Fibroblast of lung (primary cell): ENCODE data around the gene ARHGEF4. TPM values are rescaled to one million over a fixed set of nuclear protein-coding genes. Genes with fewer than 3 reads are reported as not detected.

ENCODE experiments used
- DNase-seq, 2 donors: peaks; one replicate each; pipeline versions ENCODE4 v3.0.0 to v3.0.0-alpha.2; 2010; ENCODE audit warnings: low read depth in 2 of 2
- H2AFZ ChIP-seq: 2 replicates; pipeline ENCODE4 v1.5.1; 2012; ENCODE audit warnings: low read length, control low read depth, inconsistent platforms
- H3K27ac ChIP-seq: 2 replicates; pipeline ENCODE4 v1.5.1; 2011; ENCODE audit warnings: low read length, control low read depth; ENCODE audit not compliant: insufficient read depth
- H3K27me3 ChIP-seq: 2 replicates; pipeline ENCODE4 v1.5.1; 2011; ENCODE audit warnings: mild to moderate bottlenecking, low read length; ENCODE audit not compliant: control insufficient read depth, insufficient read depth
- H3K36me3 ChIP-seq: 2 replicates; pipeline ENCODE4 v1.5.1; 2011; ENCODE audit warnings: low read length; ENCODE audit not compliant: control insufficient read depth, insufficient read depth
- H3K4me1 ChIP-seq: 2 replicates; pipeline ENCODE4 v1.5.1; 2011; ENCODE audit warnings: low read length; ENCODE audit not compliant: control insufficient read depth, insufficient read depth; ENCODE audit errors: extremely low read depth
- H3K4me2 ChIP-seq: 2 replicates; pipeline ENCODE4 v1.5.1; 2011; ENCODE audit warnings: low read length, control low read depth; ENCODE audit not compliant: insufficient read depth; ENCODE audit errors: extremely low read depth
- H3K4me3 ChIP-seq, 4 experiments: fragments of 200-600 bp in 1 of 4; sonication (generic) in 1 of 4; replicated peaks in 1 of 4; 2 replicates each; pipeline ENCODE4 v1.5.1; 2011 to 2016; ENCODE audit warnings: low read length in 4 of 4, low read depth in 3 of 4, mild to moderate bottlenecking in 3 of 4, control low read depth in 2 of 4, inconsistent platforms in 1 of 4, mixed read lengths in 1 of 4; ENCODE audit not compliant: insufficient read depth in 1 of 4; ENCODE audit errors: control extremely low read depth in 1 of 4
- H3K79me2 ChIP-seq: 2 replicates; pipeline ENCODE4 v1.5.1; 2012; ENCODE audit warnings: mild to moderate bottlenecking, low read length, inconsistent platforms; ENCODE audit not compliant: control insufficient read depth, insufficient read depth
- H3K9ac ChIP-seq: 2 replicates; pipeline ENCODE4 v1.5.1; 2011; ENCODE audit warnings: mild to moderate bottlenecking, low read length, control low read depth; ENCODE audit not compliant: insufficient read depth
- H3K9me3 ChIP-seq: 2 replicates; pipeline ENCODE4 v1.5.1; 2012; ENCODE audit warnings: low read depth, low read length; ENCODE audit not compliant: control insufficient read depth, insufficient read depth
- H4K20me1 ChIP-seq: 2 replicates; pipeline ENCODE4 v1.5.1; 2011; ENCODE audit warnings: low read length; ENCODE audit not compliant: control insufficient read depth, insufficient read depth; ENCODE audit errors: extremely low read depth
- EZH2 ChIP-seq: IDR thresholded peaks from 2 replicates; pipeline ENCODE4 v1.5.1; 2012; ENCODE audit warnings: low read length, control low read depth, mild to moderate bottlenecking; ENCODE audit errors: missing control alignments
- polyA plus RNA-seq, 2 donors: library from polyadenylated mRNA; depleted of rRNA in 1 of 2; stranded (reverse) in 1 of 2; unstranded in 1 of 2; fragments of >200 nt; gene quantifications; 2 replicates each; pipeline ENCODE4 v1.2.1, GENCODE V29; 2011 to 2012; ENCODE audit warnings: missing spikeins in 1 of 2
- total RNA-seq: library from RNA; depleted of rRNA; stranded (reverse); fragments of >200 nt; gene quantifications from 2 replicates; pipeline ENCODE4 v1.2.1, GENCODE V29; 2014
- TF ChIP-seq, protein P1 (sequence below), 2 donors: IDR thresholded peaks in 1 of 2; conservative IDR thresholded peaks in 1 of 2; 1 replicate in 1 of 2; 2 replicates in 1 of 2; pipeline ENCODE4 v1.5.1; 2011 to 2012; ENCODE audit warnings: low read length in 2 of 2, control low read depth in 1 of 2, inconsistent platforms in 1 of 2, low read depth in 1 of 2, mild to moderate bottlenecking in 1 of 2

The ARHGEF4 gene
- total and polyA plus RNA-seq, 2 donors (not counting 1 experiment from before 2014, with no cell fraction given), result 0.05 to 0.83 TPM

DNA sequence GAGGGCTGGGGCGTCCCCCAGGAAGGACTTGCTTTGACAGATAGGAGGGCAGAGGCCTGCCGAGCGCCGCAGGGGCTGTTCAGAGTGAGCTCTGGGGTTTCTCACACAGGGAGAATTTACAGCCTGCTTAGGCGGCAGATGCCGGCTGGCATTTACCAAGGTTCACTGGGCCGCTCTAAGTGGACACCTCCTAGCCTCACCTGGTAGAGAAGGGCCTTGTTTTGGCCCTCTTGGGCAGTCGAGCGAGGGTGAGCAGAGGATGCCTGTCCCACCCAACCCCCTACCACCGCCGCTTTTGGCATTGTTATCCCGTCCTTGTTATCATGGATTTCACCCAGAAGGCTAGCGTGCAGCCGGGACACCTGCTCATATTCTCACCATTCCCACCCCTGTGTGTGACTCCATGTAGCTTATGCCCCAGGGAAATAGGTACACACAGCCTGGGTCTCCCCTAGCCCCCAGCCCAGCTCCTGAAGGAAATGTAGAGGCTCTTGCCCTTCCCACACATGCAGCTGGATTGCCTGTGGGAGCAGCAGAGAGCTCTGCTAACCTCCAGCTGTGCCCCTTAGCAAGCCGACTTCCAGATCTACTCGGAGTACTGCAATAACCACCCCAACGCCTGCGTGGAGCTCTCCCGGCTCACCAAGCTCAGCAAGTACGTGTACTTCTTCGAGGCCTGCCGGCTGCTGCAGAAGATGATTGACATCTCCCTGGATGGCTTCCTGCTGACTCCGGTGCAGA is 204.1 kb downstream of the ARHGEF4 start:
- H3K27ac ChIP-seq, result no peak overlapping the region
- H3K27me3 ChIP-seq, result peaks cover 3% of the 10 kb centered on the region
- no peak overlapping the region for H2AFZ ChIP-seq
- no peaks in the 10 kb centered on the region for H3K36me3 ChIP-seq
- H4K20me1 ChIP-seq, result no peaks in the 10 kb centered on the region
- no peaks in the 10 kb centered on the region for H3K9me3 ChIP-seq
- TF ChIP-seq, protein P1, sequence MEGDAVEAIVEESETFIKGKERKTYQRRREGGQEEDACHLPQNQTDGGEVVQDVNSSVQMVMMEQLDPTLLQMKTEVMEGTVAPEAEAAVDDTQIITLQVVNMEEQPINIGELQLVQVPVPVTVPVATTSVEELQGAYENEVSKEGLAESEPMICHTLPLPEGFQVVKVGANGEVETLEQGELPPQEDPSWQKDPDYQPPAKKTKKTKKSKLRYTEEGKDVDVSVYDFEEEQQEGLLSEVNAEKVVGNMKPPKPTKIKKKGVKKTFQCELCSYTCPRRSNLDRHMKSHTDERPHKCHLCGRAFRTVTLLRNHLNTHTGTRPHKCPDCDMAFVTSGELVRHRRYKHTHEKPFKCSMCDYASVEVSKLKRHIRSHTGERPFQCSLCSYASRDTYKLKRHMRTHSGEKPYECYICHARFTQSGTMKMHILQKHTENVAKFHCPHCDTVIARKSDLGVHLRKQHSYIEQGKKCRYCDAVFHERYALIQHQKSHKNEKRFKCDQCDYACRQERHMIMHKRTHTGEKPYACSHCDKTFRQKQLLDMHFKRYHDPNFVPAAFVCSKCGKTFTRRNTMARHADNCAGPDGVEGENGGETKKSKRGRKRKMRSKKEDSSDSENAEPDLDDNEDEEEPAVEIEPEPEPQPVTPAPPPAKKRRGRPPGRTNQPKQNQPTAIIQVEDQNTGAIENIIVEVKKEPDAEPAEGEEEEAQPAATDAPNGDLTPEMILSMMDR (conservative IDR thresholded peaks at IDR 0.05 in 1 of 2, IDR thresholded peaks at IDR 0.05 in 1 of 2; ENCODE audit: low read depth in 1 of 2, low read length in 2 of 2), result peak; percentile 11 to 45
- TF ChIP-seq EZH2, result no peak
- no peak overlapping the region for H3K9ac ChIP-seq
- no peak overlapping the region for H3K4me2 ChIP-seq
- peak in 1 of 2 donors; percentile 37 for DNase-seq
- no peaks in the 10 kb centered on the region for H3K79me2 ChIP-seq
- no peak overlapping the region for H3K4me3 ChIP-seq
- H3K4me1 ChIP-seq, result no peaks in the 10 kb centered on the region

DNA sequence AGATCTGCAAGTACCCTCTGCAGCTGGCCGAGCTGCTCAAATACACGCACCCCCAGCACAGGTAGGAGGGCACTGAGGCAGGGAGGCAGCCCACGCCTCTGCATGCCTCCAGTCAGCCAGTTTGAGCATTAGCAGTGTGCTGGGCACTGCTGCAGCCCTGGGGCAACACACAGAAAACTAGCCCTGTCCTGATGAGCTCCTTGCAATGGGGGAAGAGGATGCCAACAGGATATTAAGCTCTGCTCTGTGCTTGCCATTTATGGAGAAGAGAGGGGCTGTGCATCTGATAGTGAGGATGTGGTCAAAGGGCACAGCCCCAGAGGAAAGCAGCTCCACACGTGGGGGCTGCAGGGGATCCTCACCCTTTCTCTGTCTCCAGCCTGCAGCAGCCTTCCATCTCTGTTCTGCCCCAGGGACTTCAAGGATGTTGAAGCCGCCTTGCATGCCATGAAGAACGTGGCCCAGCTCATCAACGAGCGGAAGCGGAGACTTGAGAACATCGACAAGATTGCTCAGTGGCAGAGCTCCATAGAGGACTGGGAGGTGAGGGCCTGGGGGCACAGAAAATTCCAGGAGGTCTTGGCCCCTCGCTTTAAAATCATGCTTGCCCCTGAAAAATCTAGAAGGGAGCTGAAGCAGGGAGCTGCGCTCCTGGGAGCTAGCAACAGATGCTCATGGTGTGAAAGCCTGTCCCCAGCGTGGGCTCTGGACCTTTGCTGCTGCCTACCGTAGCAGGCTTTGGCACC is 204.9 kb downstream of the ARHGEF4 start:
- TF ChIP-seq, protein P1 (conservative IDR thresholded peaks at IDR 0.05 in 1 of 2, IDR thresholded peaks at IDR 0.05 in 1 of 2; ENCODE audit: low read depth in 1 of 2, low read length in 2 of 2), result no peak
- no peak for TF ChIP-seq EZH2
- no peak overlapping the region for H2AFZ ChIP-seq
- no peak overlapping the region for H3K4me3 ChIP-seq
- no peaks in the 10 kb centered on the region for H3K9me3 ChIP-seq
- H3K27ac ChIP-seq, result no peak overlapping the region
- no peaks in the 10 kb centered on the region for H3K36me3 ChIP-seq
- no peaks in the 10 kb centered on the region for H3K79me2 ChIP-seq
- no peak overlapping the region for H3K9ac ChIP-seq
- no peaks in the 10 kb centered on the region for H4K20me1 ChIP-seq
- peaks cover 2% of the 10 kb centered on the region for H3K27me3 ChIP-seq
- H3K4me2 ChIP-seq, result no peak overlapping the region
- H3K4me1 ChIP-seq, result no peaks in the 10 kb centered on the region
- DNase-seq, result no peak

DNA sequence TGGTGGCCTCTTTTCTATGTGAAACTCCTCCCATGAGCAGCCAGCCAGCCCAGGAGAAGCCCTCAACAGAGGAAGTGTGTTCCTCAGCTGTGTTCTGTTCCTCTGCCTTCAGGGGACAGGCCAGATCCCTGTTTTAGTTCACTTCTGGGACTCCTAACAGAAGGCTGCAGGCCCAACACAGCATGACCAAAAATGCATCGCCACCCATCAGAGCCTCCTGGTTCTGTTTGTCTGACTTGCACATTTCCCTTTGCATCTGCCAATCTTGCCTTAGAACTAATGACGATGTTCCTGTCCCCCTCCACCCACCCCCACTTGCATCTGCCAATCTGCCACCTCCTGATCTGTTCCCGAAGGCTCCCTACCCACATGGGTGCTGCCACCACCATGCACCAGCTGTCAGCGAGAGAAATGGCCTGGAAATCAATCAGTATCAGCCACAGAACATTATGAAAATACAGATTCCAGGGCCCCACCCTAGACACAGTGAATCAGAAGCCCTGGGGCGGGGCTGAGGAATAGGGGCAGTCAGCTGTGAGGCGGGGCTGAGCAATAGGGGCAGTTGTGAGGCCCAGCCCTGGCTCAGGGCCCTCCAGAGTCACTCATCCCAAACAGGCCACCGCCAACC is 205.5 kb downstream of the ARHGEF4 start:
- H3K4me1 ChIP-seq, result no peaks in the 10 kb centered on the region
- DNase-seq, result no peak
- no peak for TF ChIP-seq EZH2
- TF ChIP-seq, protein P1 (conservative IDR thresholded peaks at IDR 0.05 in 1 of 2, IDR thresholded peaks at IDR 0.05 in 1 of 2; ENCODE audit: low read depth in 1 of 2, low read length in 2 of 2), result no peak

More for the DNA sequence above, 205.5 kb downstream of the ARHGEF4 start:
- no peaks in the 10 kb centered on the region for H3K9me3 ChIP-seq
- no peaks in the 10 kb centered on the region for H4K20me1 ChIP-seq
- no peaks in the 10 kb centered on the region for H3K36me3 ChIP-seq
- H3K79me2 ChIP-seq, result no peaks in the 10 kb centered on the region
- no peak overlapping the region for H3K9ac ChIP-seq
- no peak overlapping the region for H3K4me3 ChIP-seq
- no peak overlapping the region for H3K4me2 ChIP-seq
- H3K27me3 ChIP-seq, result no peaks in the 10 kb centered on the region
- no peak overlapping the region for H2AFZ ChIP-seq
- no peak overlapping the region for H3K27ac ChIP-seq
